HepG2 (cell line): Measurements from ENCODE around the gene SND1. TPM values are rescaled to one million over a fixed set of nuclear protein-coding genes. Genes with fewer than 3 reads are reported as not detected.

Experiments used
- ATAC-seq: fragments of 200-7000 bp; cut with Tn5 transposase; 3 replicates; pipeline ENCODE4 v1.9.1; 2020; ENCODE audit warnings: mild to moderate bottlenecking, moderate library complexity
- BruUV-seq: library from RNA; stranded (reverse); fragments of 400-500 nt; replicated peaks from 2 replicates; lab custom pipeline; 2021; lab: Mats Ljungman, UMichigan
- CTCF ChIA-PET: fragments of 300-600 bp; formaldehyde crosslinking; extraction: SDS; loops from one replicate; lab custom pipeline; 2021; ENCODE audit warnings: low total read pairs, inconsistent platforms, low intra/inter-chr PET ratio; lab: Yijun Ruan, JAX
- POLR2A ChIA-PET: fragments of 350-600 bp; sonication (Branson Sonifier 250); formaldehyde crosslinking; loops from one replicate; lab custom pipeline; 2020; ENCODE audit warnings: antibody characterized with exemption, inconsistent platforms; lab: Yijun Ruan, JAX
- DNase-seq: peaks from one replicate; pipeline ENCODE4 v3.0.0-alpha.2; 2015; ENCODE audit warnings: low spot score
- FAIRE-seq: peaks from 3 replicates; lab custom pipeline; 2011; peaks lifted over from hg19 to GRCh38; lab: Jason Lieb, UNC
- H2AFZ ChIP-seq: one replicate; pipeline ENCODE4 v1.6.1; 2011; ENCODE audit warnings: low read length, inconsistent platforms
- H3K27ac ChIP-seq: fragments of 300-600 bp; 3 replicates; pipeline ENCODE4 v1.8.0; 2011; ENCODE audit warnings: mixed run types, mild to moderate bottlenecking, mixed read lengths, low read length, inconsistent platforms; ENCODE audit not compliant: insufficient read depth; ENCODE audit errors: extremely low read length
- H3K27me3 ChIP-seq, 2 experiments: fragments of 200-600 bp in 1 of 2; 2 replicates in 1 of 2; 3 replicates in 1 of 2; pipeline versions ENCODE4 v1.6.0 to v1.8.0; 2011; ENCODE audit warnings: low read length in 2 of 2, mild to moderate bottlenecking in 2 of 2, moderate library complexity in 2 of 2, inconsistent platforms in 1 of 2; ENCODE audit not compliant: insufficient read depth in 2 of 2, control insufficient read depth in 1 of 2
- H3K36me3 ChIP-seq, 2 experiments: fragments of 200-600 bp in 1 of 2; replicated peaks in 1 of 2; 2 replicates in 1 of 2; 3 replicates in 1 of 2; pipeline versions ENCODE4 v1.5.1 to v1.8.0; 2011; ENCODE audit warnings: low read length in 2 of 2, inconsistent platforms in 1 of 2; ENCODE audit not compliant: insufficient read depth in 2 of 2, control insufficient read depth in 1 of 2
- H3K4me1 ChIP-seq: 2 replicates; pipeline ENCODE4 v1.5.1; 2012; ENCODE audit warnings: low read length, inconsistent platforms; ENCODE audit not compliant: insufficient read depth
- H3K4me2 ChIP-seq: 2 replicates; pipeline ENCODE4 v1.6.0; 2011; ENCODE audit warnings: low read depth, low read length, inconsistent platforms
- H3K4me3 ChIP-seq, 3 experiments: fragments of 200-600 bp in 1 of 3; sonication (generic), shearing (Covaris generic) in 1 of 3; replicated peaks in 1 of 3; 2 replicates each; pipeline ENCODE4 v1.5.1; 2011 to 2016; ENCODE audit warnings: low read length in 3 of 3, inconsistent platforms in 2 of 3, low read depth in 2 of 3, mild to moderate bottlenecking in 2 of 3, control low read depth in 1 of 3, mixed read lengths in 1 of 3; ENCODE audit not compliant: insufficient read depth in 1 of 3
- H3K79me2 ChIP-seq: one replicate; pipeline ENCODE4 v1.6.1; 2011; ENCODE audit warnings: low read length, inconsistent platforms; ENCODE audit not compliant: insufficient read depth
- H3K9ac ChIP-seq: 2 replicates; pipeline ENCODE4 v1.6.0; 2011; ENCODE audit warnings: mild to moderate bottlenecking, low read depth, low read length, inconsistent platforms; ENCODE audit not compliant: insufficient read depth
- H3K9me3 ChIP-seq: 2 replicates; pipeline ENCODE4 v1.5.1; 2012; ENCODE audit warnings: mild to moderate bottlenecking, low read length
- H4K20me1 ChIP-seq: 2 replicates; pipeline ENCODE4 v1.6.0; 2011; ENCODE audit warnings: inconsistent platforms, mild to moderate bottlenecking, low read length, moderate library complexity; ENCODE audit not compliant: insufficient read depth
- NR2F6 ChIP-seq, 2 experiments: IDR thresholded peaks; 2 replicates each; pipeline ENCODE4 v1.6.1; 2016; ENCODE audit warnings: antibody characterized with exemption in 1 of 2, mild to moderate bottlenecking in 1 of 2
- RXRB ChIP-seq: IDR thresholded peaks from 2 replicates; pipeline ENCODE4 v1.6.1; 2016; ENCODE audit warnings: borderline replicate concordance, missing genetic modification reagents, missing compliant biosample characterization
- TARDBP ChIP-seq: sonication (generic); formaldehyde crosslinking; IDR thresholded peaks from 2 replicates; pipeline ENCODE4 v1.8.0; 2022; ENCODE audit warnings: mild to moderate bottlenecking, missing genetic modification reagents
- U2AF1 ChIP-seq: fragments of 200-400 bp; formaldehyde crosslinking; optimal IDR thresholded peaks from 2 replicates; pipeline ENCODE3; 2017; ENCODE audit warnings: mild to moderate bottlenecking, low read depth, low read length
- ZBTB42 ChIP-seq: sonication (generic); formaldehyde crosslinking; IDR thresholded peaks from 2 replicates; pipeline ENCODE4 v1.5.0; 2020; ENCODE audit warnings: mild to moderate bottlenecking, missing genetic modification reagents
- ZNF44 ChIP-seq: sonication (generic); formaldehyde crosslinking; IDR thresholded peaks from 2 replicates; pipeline ENCODE4 v1.5.1; 2020; ENCODE audit warnings: mild to moderate bottlenecking, missing genetic modification reagents
- ZNF484 ChIP-seq: sonication (generic); formaldehyde crosslinking; IDR thresholded peaks from 2 replicates; pipeline ENCODE4 v1.5.1; 2020; ENCODE audit warnings: mild to moderate bottlenecking, low read depth, missing genetic modification reagents, borderline replicate concordance
- ZNF607 ChIP-seq: sonication (generic); formaldehyde crosslinking; IDR thresholded peaks from 2 replicates; pipeline ENCODE4 v1.5.1; 2020; ENCODE audit warnings: missing genetic modification reagents, mild to moderate bottlenecking, borderline replicate concordance
- ZNF737 ChIP-seq: sonication (generic); formaldehyde crosslinking; IDR thresholded peaks from 2 replicates; pipeline ENCODE4 v1.5.0; 2020; ENCODE audit warnings: missing genetic modification reagents, mild to moderate bottlenecking, borderline replicate concordance
- ZNF75D ChIP-seq: sonication (generic); formaldehyde crosslinking; IDR thresholded peaks from 2 replicates; pipeline ENCODE4 v1.8.1; 2023; ENCODE audit warnings: missing genetic modification reagents, mild to moderate bottlenecking, borderline replicate concordance
- ZNF891 ChIP-seq: sonication (generic); formaldehyde crosslinking; IDR thresholded peaks from 2 replicates; pipeline ENCODE4 v1.5.0; 2020; ENCODE audit warnings: mild to moderate bottlenecking, missing genetic modification reagents
- WGBS: methylation state at CpG from one replicate; pipeline ENCODE4 v1.1.6; 2017; ENCODE audit warnings: low lambda C conversion rate; 5-methylcytosine and 5-hydroxymethylcytosine counted together
- in situ Hi-C: cut with HindIII; loops from 2 replicates; pipeline ENCODE4 v1.10.0; 2017; ENCODE audit warnings: low pct_unique_long_range_greater_than_20kb; ENCODE audit not compliant: extremely low pct_ligation_motif_present
- intact Hi-C: fragments of 100-400 bp; cut with micrococcal nuclease; formaldehyde crosslinking; loops from one replicate; pipeline ENCODE4 v1.10.0; 2022; ENCODE audit not compliant: unreplicated experiment
- polyA plus RNA-seq, 8 experiments: library from polyadenylated mRNA; depleted of rRNA in 3 of 8; stranded (reverse) in 7 of 8; unstranded in 1 of 8; fragments of >200 nt; fragmentation: Illumina TruSeq in 4 of 8; extraction: Trizol in 4 of 8; gene quantifications; 2 replicates each; pipeline versions ENCODE4 v1.2.1 to v1.2.3, GENCODE V29; 2011 to 2016; ENCODE audit warnings: low read depth in 4 of 8, missing spikeins in 1 of 8, mixed read lengths in 1 of 8; ENCODE audit not compliant: insufficient read depth in 1 of 8
- total RNA-seq, 5 experiments: library from RNA; depleted of rRNA; stranded (reverse); fragments of >200 nt; fragmentation: Illumina TruSeq; extraction: Trizol; gene quantifications; 2 replicates each; pipeline ENCODE4 v1.2.3, GENCODE V29; 2016; ENCODE audit warnings: low read depth in 1 of 5
- TF ChIP-seq, protein P1 (sequence below): IDR thresholded peaks from 2 replicates; pipeline ENCODE4 v1.6.1; 2012; ENCODE audit warnings: low read length, improper control_type of control experiment
- TF ChIP-seq, protein P2 (sequence below): sonication (generic); formaldehyde crosslinking; IDR thresholded peaks from 2 replicates; pipeline ENCODE4 v1.5.0; 2020; ENCODE audit warnings: mild to moderate bottlenecking, missing genetic modification reagents
- TF ChIP-seq, protein P3 (sequence below): sonication (generic); formaldehyde crosslinking; IDR thresholded peaks from 2 replicates; pipeline ENCODE4 v1.8.0; 2023; ENCODE audit warnings: mild to moderate bottlenecking, missing genetic modification reagents

SND1 gene
- total and polyA plus RNA-seq, 2 of the 13 experiments (the other 11 are each of a cell fraction or from before 2014, with no cell fraction given) = 110 to 182 TPM

DNA sequence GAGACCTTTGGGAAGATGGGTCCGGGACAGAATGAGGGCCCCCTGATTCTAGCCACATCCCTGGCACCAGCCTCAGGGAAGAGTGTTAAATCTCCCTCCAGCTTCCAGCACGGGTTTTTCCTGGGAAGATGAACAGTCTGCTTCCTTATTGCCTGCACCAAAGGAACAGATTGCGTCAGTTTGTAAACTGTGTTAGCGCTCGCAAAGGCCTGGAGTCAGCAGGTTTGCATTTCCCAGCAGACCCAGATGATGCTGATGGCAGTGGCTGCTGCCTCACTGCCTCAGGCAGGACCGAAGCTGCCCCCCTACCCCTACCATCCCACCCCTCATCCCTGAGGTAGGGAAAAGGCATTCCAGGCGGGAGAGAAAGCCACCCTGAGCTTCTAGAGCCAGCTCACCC lies 413.9 kb downstream of the SND1 start:
- WGBS = 100% methylated on average over 7 of the region's 7 CpGs
- no peak overlapping the region for H3K4me2 ChIP-seq
- no peaks in the 10 kb centered on the region for H3K27me3 ChIP-seq
- H3K9me3 ChIP-seq = no peaks in the 10 kb centered on the region
- BruUV-seq = no TSS peak
- in situ Hi-C loops = no loop called here
- H4K20me1 ChIP-seq = peaks cover 2% of the 10 kb centered on the region; the same call in 1 of the 2 replicates
- no peaks in the 10 kb centered on the region for H3K4me1 ChIP-seq
- H3K4me3 ChIP-seq = no peak overlapping the region
- no peak overlapping the region for H3K9ac ChIP-seq
- ChIA-PET CTCF (no interaction called here), POLR2A (no interaction called here)
- TF ChIP-seq ZNF607 (CRISPR knock-in tag) (no peak), ZNF737 (CRISPR knock-in tag) (no peak), ZNF44 (CRISPR knock-in tag) (no peak), ZNF75D (CRISPR knock-in tag) (no peak), TARDBP (CRISPR knock-in tag) (no peak), U2AF1 (no peak), ZNF484 (CRISPR knock-in tag) (no peak), RXRB (CRISPR knock-in tag) (no peak), ZBTB42 (CRISPR knock-in tag) (no peak), NR2F6 (IDR thresholded peaks at IDR 0.05) (no peak), NR2F6 (CRISPR knock-in tag; IDR thresholded peaks at IDR 0.05) (no peak), ZNF891 (CRISPR knock-in tag) (no peak)
- TF ChIP-seq, protein P1, sequence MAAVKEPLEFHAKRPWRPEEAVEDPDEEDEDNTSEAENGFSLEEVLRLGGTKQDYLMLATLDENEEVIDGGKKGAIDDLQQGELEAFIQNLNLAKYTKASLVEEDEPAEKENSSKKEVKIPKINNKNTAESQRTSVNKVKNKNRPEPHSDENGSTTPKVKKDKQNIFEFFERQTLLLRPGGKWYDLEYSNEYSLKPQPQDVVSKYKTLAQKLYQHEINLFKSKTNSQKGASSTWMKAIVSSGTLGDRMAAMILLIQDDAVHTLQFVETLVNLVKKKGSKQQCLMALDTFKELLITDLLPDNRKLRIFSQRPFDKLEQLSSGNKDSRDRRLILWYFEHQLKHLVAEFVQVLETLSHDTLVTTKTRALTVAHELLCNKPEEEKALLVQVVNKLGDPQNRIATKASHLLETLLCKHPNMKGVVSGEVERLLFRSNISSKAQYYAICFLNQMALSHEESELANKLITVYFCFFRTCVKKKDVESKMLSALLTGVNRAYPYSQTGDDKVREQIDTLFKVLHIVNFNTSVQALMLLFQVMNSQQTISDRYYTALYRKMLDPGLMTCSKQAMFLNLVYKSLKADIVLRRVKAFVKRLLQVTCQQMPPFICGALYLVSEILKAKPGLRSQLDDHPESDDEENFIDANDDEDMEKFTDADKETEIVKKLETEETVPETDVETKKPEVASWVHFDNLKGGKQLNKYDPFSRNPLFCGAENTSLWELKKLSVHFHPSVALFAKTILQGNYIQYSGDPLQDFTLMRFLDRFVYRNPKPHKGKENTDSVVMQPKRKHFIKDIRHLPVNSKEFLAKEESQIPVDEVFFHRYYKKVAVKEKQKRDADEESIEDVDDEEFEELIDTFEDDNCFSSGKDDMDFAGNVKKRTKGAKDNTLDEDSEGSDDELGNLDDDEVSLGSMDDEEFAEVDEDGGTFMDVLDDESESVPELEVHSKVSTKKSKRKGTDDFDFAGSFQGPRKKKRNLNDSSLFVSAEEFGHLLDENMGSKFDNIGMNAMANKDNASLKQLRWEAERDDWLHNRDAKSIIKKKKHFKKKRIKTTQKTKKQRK = no peak
- TF ChIP-seq, protein P2, sequence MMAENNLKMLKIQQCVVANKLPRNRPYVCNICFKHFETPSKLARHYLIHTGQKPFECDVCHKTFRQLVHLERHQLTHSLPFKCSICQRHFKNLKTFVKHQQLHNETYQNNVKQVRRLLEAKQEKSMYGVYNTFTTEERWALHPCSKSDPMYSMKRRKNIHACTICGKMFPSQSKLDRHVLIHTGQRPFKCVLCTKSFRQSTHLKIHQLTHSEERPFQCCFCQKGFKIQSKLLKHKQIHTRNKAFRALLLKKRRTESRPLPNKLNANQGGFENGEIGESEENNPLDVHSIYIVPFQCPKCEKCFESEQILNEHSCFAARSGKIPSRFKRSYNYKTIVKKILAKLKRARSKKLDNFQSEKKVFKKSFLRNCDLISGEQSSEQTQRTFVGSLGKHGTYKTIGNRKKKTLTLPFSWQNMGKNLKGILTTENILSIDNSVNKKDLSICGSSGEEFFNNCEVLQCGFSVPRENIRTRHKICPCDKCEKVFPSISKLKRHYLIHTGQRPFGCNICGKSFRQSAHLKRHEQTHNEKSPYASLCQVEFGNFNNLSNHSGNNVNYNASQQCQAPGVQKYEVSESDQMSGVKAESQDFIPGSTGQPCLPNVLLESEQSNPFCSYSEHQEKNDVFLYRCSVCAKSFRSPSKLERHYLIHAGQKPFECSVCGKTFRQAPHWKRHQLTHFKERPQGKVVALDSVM (CRISPR knock-in tag) = no peak
- TF ChIP-seq, protein P3, sequence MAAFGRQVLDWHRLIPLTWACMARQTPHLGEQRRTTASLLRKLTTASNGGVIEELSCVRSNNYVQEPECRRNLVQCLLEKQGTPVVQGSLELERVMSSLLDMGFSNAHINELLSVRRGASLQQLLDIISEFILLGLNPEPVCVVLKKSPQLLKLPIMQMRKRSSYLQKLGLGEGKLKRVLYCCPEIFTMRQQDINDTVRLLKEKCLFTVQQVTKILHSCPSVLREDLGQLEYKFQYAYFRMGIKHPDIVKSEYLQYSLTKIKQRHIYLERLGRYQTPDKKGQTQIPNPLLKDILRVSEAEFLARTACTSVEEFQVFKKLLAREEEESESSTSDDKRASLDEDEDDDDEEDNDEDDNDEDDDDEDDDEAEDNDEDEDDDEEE (CRISPR knock-in tag) = no peak
- H3K79me2 ChIP-seq = no peaks in the 10 kb centered on the region
- FAIRE-seq = no peak
- ATAC-seq = no peak
- no peak overlapping the region for H2AFZ ChIP-seq
- no peak overlapping the region for H3K27ac ChIP-seq
- H3K36me3 ChIP-seq = peaks cover 6 to 37% of the 10 kb centered on the region in 2 experiments; a peak in 4 of 5 replicates
- intact Hi-C loops = no loop called here
- DNase-seq = no peak
